Esophagus squamous epithelium (tissue), 5 donors: ENCODE results near the gene SLC22A7. TPM values are rescaled to one million over a fixed set of nuclear protein-coding genes. Genes with fewer than 3 reads are reported as not detected.
A peak's percentile ranks its signal among the peaks of the same experiment; 100 is the strongest.

ENCODE experiments used
- DNase-seq: peaks from one replicate; lab custom pipeline; 2025; lab: John Stamatoyannopoulos, UW
- H3K27ac ChIP-seq, 4 donors: fragments of 200-600 bp; sonication (generic); one replicate each; pipeline ENCODE4 v1.5.1; 2016 to 2019; ENCODE audit warnings: mild to moderate bottlenecking in 1 of 4
- H3K27me3 ChIP-seq, 4 donors: fragments of 200-600 bp; sonication (generic); 1 replicate in 3 of 4; 2 replicates in 1 of 4; pipeline versions ENCODE4 v1.5.1 to v1.6.0; 2017 to 2021; ENCODE audit warnings: antibody characterized with exemption in 1 of 4
- H3K36me3 ChIP-seq, 3 donors: fragments of 200-600 bp; sonication (generic); one replicate each; pipeline ENCODE4 v1.5.1; 2016 to 2019
- H3K4me1 ChIP-seq, 3 donors: fragments of 200-600 bp; sonication (generic); one replicate each; pipeline ENCODE4 v1.5.1; 2017 to 2019
- H3K4me3 ChIP-seq, 4 donors: fragments of 200-600 bp; sonication (generic); 1 replicate in 3 of 4; 2 replicates in 1 of 4; pipeline ENCODE4 v1.5.1; 2016 to 2019; ENCODE audit warnings: mild to moderate bottlenecking in 2 of 4, moderate library complexity in 1 of 4
- H3K9me3 ChIP-seq, 3 donors: fragments of 200-600 bp; sonication (generic); one replicate each; pipeline ENCODE4 v1.5.1; 2016 to 2019
- POLR2A ChIP-seq, 4 donors: fragments of 450-650 bp; IDR thresholded peaks; one replicate each; pipeline ENCODE4 v1.6.1; 2017; ENCODE audit warnings: antibody characterized with exemption in 4 of 4, mild to moderate bottlenecking in 4 of 4, moderate library complexity in 3 of 4
- WGBS, 2 donors: methylation state at CpG; one replicate each; pipeline ENCODE4 v1.1.5; 2018; 5-methylcytosine and 5-hydroxymethylcytosine counted together
- intact Hi-C: fragments of 100-400 bp; cut with DNase I; formaldehyde crosslinking; loops from one replicate; pipeline ENCODE4 v1.15.0; 2022
- total RNA-seq, 4 donors: library from RNA; depleted of rRNA; stranded (reverse); fragments of >200 nt; gene quantifications; one replicate each; pipeline ENCODE4 v1.1.0, GENCODE V29; 2016
- TF ChIP-seq, protein P1 (sequence below), 6 experiments: fragments of 450-650 bp in 4 of 6; fragments of 200-600 bp in 2 of 6; sonication (generic) in 2 of 6; IDR thresholded peaks; one replicate each; pipeline ENCODE4 v1.5.1; 2016 to 2019; ENCODE audit warnings: antibody characterized with exemption in 6 of 6, mild to moderate bottlenecking in 4 of 6, moderate library complexity in 4 of 6
- donor health status: DM: yes; HTN: yes; CAD: no.

Gene SLC22A7
- total RNA-seq, 4 donors from 2014 or later = not detected

- Histone ChIP-seq H3K27ac (no peak overlapping the region), H3K9me3 (no peaks in the 10 kb centered on the region), H3K4me3 (no peak overlapping the region), H3K4me1 (peaks cover 4 to 33% (median 13%) of the 10 kb centered on the region in 3 donors), H3K36me3 (no peaks in the 10 kb centered on the region), H3K27me3 (peaks cover 0 to 72% (median 0%) of the 10 kb centered on the region in 4 donors)
- TF ChIP-seq, protein P1, sequence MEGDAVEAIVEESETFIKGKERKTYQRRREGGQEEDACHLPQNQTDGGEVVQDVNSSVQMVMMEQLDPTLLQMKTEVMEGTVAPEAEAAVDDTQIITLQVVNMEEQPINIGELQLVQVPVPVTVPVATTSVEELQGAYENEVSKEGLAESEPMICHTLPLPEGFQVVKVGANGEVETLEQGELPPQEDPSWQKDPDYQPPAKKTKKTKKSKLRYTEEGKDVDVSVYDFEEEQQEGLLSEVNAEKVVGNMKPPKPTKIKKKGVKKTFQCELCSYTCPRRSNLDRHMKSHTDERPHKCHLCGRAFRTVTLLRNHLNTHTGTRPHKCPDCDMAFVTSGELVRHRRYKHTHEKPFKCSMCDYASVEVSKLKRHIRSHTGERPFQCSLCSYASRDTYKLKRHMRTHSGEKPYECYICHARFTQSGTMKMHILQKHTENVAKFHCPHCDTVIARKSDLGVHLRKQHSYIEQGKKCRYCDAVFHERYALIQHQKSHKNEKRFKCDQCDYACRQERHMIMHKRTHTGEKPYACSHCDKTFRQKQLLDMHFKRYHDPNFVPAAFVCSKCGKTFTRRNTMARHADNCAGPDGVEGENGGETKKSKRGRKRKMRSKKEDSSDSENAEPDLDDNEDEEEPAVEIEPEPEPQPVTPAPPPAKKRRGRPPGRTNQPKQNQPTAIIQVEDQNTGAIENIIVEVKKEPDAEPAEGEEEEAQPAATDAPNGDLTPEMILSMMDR (IDR thresholded peaks at IDR 0.05) = no peak
- no peak for TF ChIP-seq POLR2A (IDR thresholded peaks at IDR 0.05)
- no peak for DNase-seq
- intact Hi-C loops = no loop called here
- WGBS, 2 donors = 55 to 64% methylated on average over 2 to 8 of the region's 9 CpGs
Measured at GRCh38 chr6:43282060-43282459, 16.0 kb upstream of the SLC22A7 start.

DNA sequence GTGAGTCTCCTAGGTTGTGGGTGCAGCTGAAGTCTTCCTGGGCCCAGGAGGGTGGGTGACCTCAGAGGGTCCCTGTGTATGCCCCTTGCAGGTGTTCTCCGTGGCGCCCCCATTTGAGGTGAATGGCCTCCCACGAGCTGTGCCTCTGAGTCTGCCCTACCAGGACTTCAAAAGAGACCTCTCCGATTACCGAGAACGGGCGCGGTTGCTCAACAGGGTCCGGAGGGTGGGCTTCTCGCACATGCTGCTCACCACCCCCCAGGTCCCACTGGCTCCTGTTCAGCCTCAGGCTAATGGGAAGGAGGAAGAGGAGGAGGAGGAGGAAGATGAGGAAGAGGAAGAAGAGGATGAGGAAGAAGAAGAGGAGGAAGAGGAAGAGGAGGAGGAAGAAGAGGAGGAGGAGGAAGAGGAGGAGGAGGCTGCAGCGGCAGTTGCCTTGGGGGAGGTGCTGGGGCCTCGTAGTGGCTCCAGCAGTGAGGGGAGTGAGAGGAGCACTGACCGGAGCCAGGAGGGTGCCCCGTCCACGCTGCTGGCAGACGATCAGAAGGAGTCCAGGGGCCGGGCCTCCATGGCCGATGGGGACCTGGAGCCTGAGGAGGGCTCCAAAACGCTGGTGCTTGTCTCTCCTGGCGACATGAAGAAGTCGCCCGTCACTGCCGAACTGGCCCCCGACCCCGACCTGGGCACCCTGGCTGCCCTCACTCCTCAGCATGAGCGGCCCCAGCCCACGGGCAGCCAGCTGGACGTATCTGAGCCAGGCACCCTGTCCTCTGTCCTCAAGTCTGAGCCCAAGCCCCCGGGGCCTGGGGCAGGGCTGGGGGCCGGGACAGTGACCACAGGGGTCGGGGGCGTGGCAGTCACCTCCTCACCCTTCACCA lies 15.2 kb upstream of the SLC22A7 start:
- Histone ChIP-seq H3K9me3 (no peaks in the 10 kb centered on the region), H3K36me3 (no peaks in the 10 kb centered on the region), H3K27me3 (peaks cover 0 to 66% (median 0%) of the 10 kb centered on the region in 4 donors), H3K4me3 (no peak overlapping the region), H3K4me1 (peaks cover 4 to 33% (median 13%) of the 10 kb centered on the region in 3 donors), H3K27ac (no peak overlapping the region)
- TF ChIP-seq POLR2A (IDR thresholded peaks at IDR 0.05) = no peak
- TF ChIP-seq, protein P1 (IDR thresholded peaks at IDR 0.05) = no peak
- intact Hi-C loops = no loop called here
- DNase-seq = no peak
- WGBS, 2 donors = 72 to 77% methylated on average over 14 to 17 of the region's 32 CpGs

DNA sequence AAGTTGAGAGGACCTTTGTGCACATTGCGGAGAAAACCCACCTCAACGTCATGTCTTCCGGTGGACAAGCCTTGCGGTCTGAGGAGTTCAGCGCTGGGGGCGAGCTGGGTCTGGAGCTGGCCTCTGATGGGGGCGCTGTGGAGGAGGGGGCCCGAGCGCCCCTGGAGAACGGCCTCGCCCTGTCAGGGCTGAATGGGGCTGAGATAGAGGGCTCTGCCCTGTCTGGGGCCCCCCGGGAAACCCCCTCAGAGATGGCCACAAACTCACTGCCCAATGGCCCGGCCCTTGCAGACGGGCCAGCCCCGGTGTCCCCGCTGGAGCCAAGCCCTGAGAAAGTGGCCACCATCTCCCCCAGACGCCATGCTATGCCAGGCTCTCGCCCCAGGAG lies 14.6 kb upstream of the SLC22A7 start:
- Histone ChIP-seq H3K4me1 (peaks cover 4 to 27% (median 13%) of the 10 kb centered on the region in 3 donors), H3K9me3 (no peaks in the 10 kb centered on the region), H3K27me3 (peaks cover 0 to 66% (median 0%) of the 10 kb centered on the region in 4 donors), H3K36me3 (no peaks in the 10 kb centered on the region), H3K4me3 (peak overlapping the region in 2 of 4 donors; percentile 20 to 38), H3K27ac (no peak overlapping the region)
- no CpG with 5 or more reads among the region's 18 CpGs for WGBS, 2 donors
- TF ChIP-seq, protein P1 (IDR thresholded peaks at IDR 0.05) = no peak
- TF ChIP-seq POLR2A (IDR thresholded peaks at IDR 0.05) = no peak
- DNase-seq = no peak
- intact Hi-C loops = no loop called here

DNA sequence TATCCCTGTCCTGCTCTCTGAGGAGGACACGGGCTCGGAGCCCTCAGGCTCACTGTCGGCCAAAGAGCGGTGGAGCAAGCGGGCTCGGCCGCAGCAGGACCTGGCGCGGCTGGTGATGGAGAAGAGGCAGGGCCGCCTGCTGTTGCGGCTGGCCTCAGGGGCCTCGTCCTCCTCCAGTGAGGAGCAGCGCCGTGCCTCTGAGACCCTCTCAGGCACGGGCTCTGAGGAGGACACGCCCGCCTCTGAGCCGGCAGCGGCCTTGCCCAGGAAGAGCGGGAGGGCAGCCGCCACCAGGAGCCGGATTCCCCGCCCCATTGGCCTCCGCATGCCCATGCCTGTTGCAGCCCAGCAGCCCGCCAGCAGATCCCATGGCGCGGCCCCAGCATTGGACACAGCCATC lies 14.2 kb upstream of the SLC22A7 start:
- Histone ChIP-seq H3K4me1 (peaks cover 4 to 24% (median 13%) of the 10 kb centered on the region in 3 donors), H3K27me3 (peaks cover 0 to 66% (median 0%) of the 10 kb centered on the region in 4 donors), H3K36me3 (no peaks in the 10 kb centered on the region), H3K4me3 (peak overlapping the region in 2 of 4 donors; percentile 20 to 38), H3K27ac (no peak overlapping the region), H3K9me3 (no peaks in the 10 kb centered on the region)
- DNase-seq = no peak
- TF ChIP-seq, protein P1 (IDR thresholded peaks at IDR 0.05) = no peak
- no peak for TF ChIP-seq POLR2A (IDR thresholded peaks at IDR 0.05)
- WGBS, 2 donors = 39% methylated on average over 15 of the region's 27 CpGs; no CpG with 5 or more reads in 1 of the 2 donors
- intact Hi-C loops = no loop called here
